ENCODE results near the gene CCZ1B.
"Not testable (repeated sequence)": the region's sequence is repeated elsewhere in the genome, so short reads cannot be mapped to it uniquely, and the experiment has no call there.

GRCh38 chr7:6853681-6854080, 27.6 kb upstream of the CCZ1B start:
- not testable (repeated sequence) for TF ChIP-seq RARB (CRISPR knock-in tag; IDR thresholded peaks at IDR 0.05); ZFP3 (CRISPR knock-in tag; IDR thresholded peaks at IDR 0.05); PATZ1 (CRISPR knock-in tag; IDR thresholded peaks at IDR 0.05; ENCODE audit: borderline replicate concordance); SNAI2 (CRISPR knock-in tag; IDR thresholded peaks at IDR 0.05); TSHZ2 (CRISPR knock-in tag; IDR thresholded peaks at IDR 0.05); GLIS3 (CRISPR knock-in tag; IDR thresholded peaks at IDR 0.05); OSR1 (CRISPR knock-in tag; IDR thresholded peaks at IDR 0.05)

All from SK-N-SH treated with all-trans-retinoic acid at 6 μM for 48 hours (cell line).